Fibroblast of the conjunctiva (primary cell): ENCODE results near the gene OPCML.

ENCODE experiments used
- DNase-seq: peaks from one replicate; pipeline ENCODE4 v3.0.0-alpha.2; 2010; ENCODE audit warnings: low read depth

The OPCML gene

GRCh38 chr11:133072858-133073582 is 459.3 kb downstream of the OPCML start:
- DNase-seq = no peak

GRCh38 chr11:133072378-133072777 is 459.9 kb downstream of the OPCML start:
- DNase-seq = no peak

GRCh38 chr11:133070791-133071190 is 461.5 kb downstream of the OPCML start:
- DNase-seq = no peak

- DNase-seq = no peak
Observed at GRCh38 chr11:133070021-133070713, 462.1 kb downstream of the OPCML start.

GRCh38 chr11:133065847-133066485 is 466.3 kb downstream of the OPCML start:
- no peak for DNase-seq

- no peak for DNase-seq
Observed at GRCh38 chr11:133064961-133065360, 467.3 kb downstream of the OPCML start.

GRCh38 chr11:133064152-133064877 is 468.0 kb downstream of the OPCML start:
- DNase-seq = peak; percentile 21

GRCh38 chr11:133058501-133058900 is 473.8 kb downstream of the OPCML start:
- no peak for DNase-seq

- DNase-seq = no peak
Observed at GRCh38 chr11:133053124-133053776, 479.1 kb downstream of the OPCML start.

GRCh38 chr11:133052537-133052936 is 479.8 kb downstream of the OPCML start:
- no peak for DNase-seq

GRCh38 chr11:133049244-133050019 is 482.9 kb downstream of the OPCML start:
- DNase-seq = no peak

- no peak for DNase-seq
Observed at GRCh38 chr11:133048270-133048669, 484.0 kb downstream of the OPCML start.

GRCh38 chr11:133047771-133048115 is 484.6 kb downstream of the OPCML start:
- no peak for DNase-seq

- DNase-seq = no peak
Observed at GRCh38 chr11:133047036-133047770, 485.1 kb downstream of the OPCML start.

GRCh38 chr11:133046252-133046651 is 486.0 kb downstream of the OPCML start:
- no peak for DNase-seq

GRCh38 chr11:133041928-133042882 is 490.1 kb downstream of the OPCML start:
- DNase-seq = no peak

- no peak for DNase-seq
Observed at GRCh38 chr11:133041181-133041580, 491.1 kb downstream of the OPCML start.

GRCh38 chr11:133040289-133040900 is 491.9 kb downstream of the OPCML start:
- DNase-seq = no peak

- no peak for DNase-seq
Observed at GRCh38 chr11:133038850-133039249, 493.5 kb downstream of the OPCML start.
